HepG2 (cell line): ENCODE measurements around the gene GPR162. TPM values are rescaled to one million over a fixed set of nuclear protein-coding genes. Genes with fewer than 3 reads are reported as not detected.

Source experiments
- ARID3A ChIP-seq: IDR thresholded peaks from 2 replicates; pipeline ENCODE4 v1.6.1; 2012; ENCODE audit warnings: low read depth, low read length, improper control_type of control experiment
- BCL3 ChIP-seq: sonication (generic); formaldehyde crosslinking; IDR thresholded peaks from 2 replicates; pipeline ENCODE4 v1.5.1; 2020; ENCODE audit warnings: mild to moderate bottlenecking, missing genetic modification reagents, moderate library complexity
- CHD4 ChIP-seq: fragments of 200-600 bp; sonication (generic); IDR thresholded peaks from 2 replicates; pipeline ENCODE4 v1.7.0; 2017; ENCODE audit warnings: mild to moderate bottlenecking, low read length, borderline replicate concordance
- ELF1 ChIP-seq: sonication (generic); formaldehyde crosslinking; IDR thresholded peaks from 2 replicates; pipeline ENCODE4 v1.4.0; 2020; ENCODE audit warnings: missing genetic modification reagents
- EZH2 ChIP-seq: conservative IDR thresholded peaks from 2 replicates; pipeline ENCODE4 v1.6.1; 2012; ENCODE audit warnings: mild to moderate bottlenecking, low read depth, low read length, moderate library complexity
- FOXA1 ChIP-seq, 2 experiments: fragments of 450-650 bp in 1 of 2; sonication (generic) in 1 of 2; formaldehyde crosslinking in 1 of 2; IDR thresholded peaks; 2 replicates each; pipeline versions ENCODE4 v1.4.0 to v1.6.1; 2016 to 2020; ENCODE audit warnings: missing genetic modification reagents in 1 of 2
- HDAC1 ChIP-seq: sonication (generic); formaldehyde crosslinking; IDR thresholded peaks from 2 replicates; pipeline ENCODE4 v1.5.1; 2020; ENCODE audit warnings: mild to moderate bottlenecking, missing genetic modification reagents
- HIVEP1 ChIP-seq: sonication (generic); formaldehyde crosslinking; IDR thresholded peaks from 2 replicates; pipeline ENCODE4 v1.4.0; 2020; ENCODE audit warnings: mild to moderate bottlenecking, missing genetic modification reagents
- KDM5A ChIP-seq: fragments of 200-600 bp; sonication (generic); IDR thresholded peaks from 2 replicates; pipeline ENCODE4 v1.7.0; 2018; ENCODE audit warnings: antibody characterized with exemption, mild to moderate bottlenecking, low read length, borderline replicate concordance
- MAZ ChIP-seq, 2 experiments: sonication (generic) in 1 of 2; formaldehyde crosslinking in 1 of 2; IDR thresholded peaks; 2 replicates each; pipeline versions ENCODE4 v1.5.0 to v1.6.1; 2012 to 2020; ENCODE audit warnings: low read depth in 2 of 2, mild to moderate bottlenecking in 2 of 2, borderline replicate concordance in 1 of 2, improper control_type of control experiment in 1 of 2, low read length in 1 of 2, missing genetic modification reagents in 1 of 2, moderate library complexity in 1 of 2
- REPIN1 ChIP-seq: sonication (generic); formaldehyde crosslinking; IDR thresholded peaks from 2 replicates; pipeline ENCODE4 v1.8.0; 2022; ENCODE audit warnings: missing genetic modification reagents, low read depth, mild to moderate bottlenecking, borderline replicate concordance
- SRSF4 ChIP-seq: fragments of 200-400 bp; formaldehyde crosslinking; IDR thresholded peaks from one replicate; pipeline ENCODE4 v1.6.1; 2018; ENCODE audit warnings: mild to moderate bottlenecking, low read depth, low read length, moderate library complexity; ENCODE audit not compliant: poor library complexity, severe bottlenecking
- ZNF383 ChIP-seq: sonication (generic); formaldehyde crosslinking; IDR thresholded peaks from 2 replicates; pipeline ENCODE4 v1.4.0; 2020; ENCODE audit warnings: missing genetic modification reagents, mild to moderate bottlenecking, borderline replicate concordance
- ZNF503 ChIP-seq: sonication (generic); formaldehyde crosslinking; IDR thresholded peaks from 2 replicates; pipeline ENCODE4 v1.4.0; 2020; ENCODE audit warnings: missing genetic modification reagents
- ZNF569 ChIP-seq: sonication (generic); formaldehyde crosslinking; IDR thresholded peaks from 2 replicates; pipeline ENCODE4 v1.5.0; 2020; ENCODE audit warnings: mild to moderate bottlenecking, missing genetic modification reagents, moderate library complexity, borderline replicate concordance
- ZNF775 ChIP-seq: sonication (generic); formaldehyde crosslinking; IDR thresholded peaks from 2 replicates; pipeline ENCODE4 v1.4.0; 2020; ENCODE audit warnings: missing genetic modification reagents, mild to moderate bottlenecking, moderate library complexity, borderline replicate concordance
- ZUFSP ChIP-seq: sonication (generic); formaldehyde crosslinking; IDR thresholded peaks from 2 replicates; pipeline ENCODE4 v1.9.0; 2021; ENCODE audit warnings: missing genetic modification reagents, mild to moderate bottlenecking, borderline replicate concordance
- polyA plus RNA-seq, 8 experiments: library from polyadenylated mRNA; depleted of rRNA in 3 of 8; stranded (reverse) in 7 of 8; unstranded in 1 of 8; fragments of >200 nt; fragmentation: Illumina TruSeq in 4 of 8; extraction: Trizol in 4 of 8; gene quantifications; 2 replicates each; pipeline versions ENCODE4 v1.2.1 to v1.2.3, GENCODE V29; 2011 to 2016; ENCODE audit warnings: low read depth in 4 of 8, missing spikeins in 1 of 8, mixed read lengths in 1 of 8; ENCODE audit not compliant: insufficient read depth in 1 of 8
- total RNA-seq, 5 experiments: library from RNA; depleted of rRNA; stranded (reverse); fragments of >200 nt; fragmentation: Illumina TruSeq; extraction: Trizol; gene quantifications; 2 replicates each; pipeline ENCODE4 v1.2.3, GENCODE V29; 2016; ENCODE audit warnings: low read depth in 1 of 5

Gene GPR162
- total and polyA plus RNA-seq, 2 of the 13 experiments (the other 11 are each of a cell fraction or from before 2014, with no cell fraction given) = 0.08 TPM; not detected in 1

GRCh38 chr12:6873094-6874014, 51.7 kb downstream of the GPR162 start, which contains the start of gene SPSB2 (continued):
- TF ChIP-seq MAZ (IDR thresholded peaks at IDR 0.05; ENCODE audit: borderline replicate concordance, low read depth, low read length) (peak; percentile 89), MAZ (CRISPR knock-in tag; IDR thresholded peaks at IDR 0.05; ENCODE audit: low read depth) (peak; percentile 74), ARID3A (no peak), REPIN1 (CRISPR knock-in tag) (peak; percentile 76), SRSF4 (no peak), ZNF569 (CRISPR knock-in tag) (no peak), BCL3 (CRISPR knock-in tag) (peak; percentile 26; the same call in 1 of the 2 replicates), FOXA1 (IDR thresholded peaks at IDR 0.05) (no peak), FOXA1 (CRISPR knock-in tag; IDR thresholded peaks at IDR 0.05) (no peak), ELF1 (no peak), ZNF383 (no peak), HIVEP1 (CRISPR knock-in tag) (peak; percentile 21; the same call in 1 of the 2 replicates), HDAC1 (CRISPR knock-in tag) (peak; percentile 45; the same call in 1 of the 2 replicates), CHD4 (no peak), ZNF775 (no peak), KDM5A (peak; percentile 34; the same call in 1 of the 2 replicates), EZH2 (no peak), ZUFSP (CRISPR knock-in tag) (no peak), ZNF503 (no peak)
